Measurements from ENCODE around the gene PTP4A2.

DNA sequence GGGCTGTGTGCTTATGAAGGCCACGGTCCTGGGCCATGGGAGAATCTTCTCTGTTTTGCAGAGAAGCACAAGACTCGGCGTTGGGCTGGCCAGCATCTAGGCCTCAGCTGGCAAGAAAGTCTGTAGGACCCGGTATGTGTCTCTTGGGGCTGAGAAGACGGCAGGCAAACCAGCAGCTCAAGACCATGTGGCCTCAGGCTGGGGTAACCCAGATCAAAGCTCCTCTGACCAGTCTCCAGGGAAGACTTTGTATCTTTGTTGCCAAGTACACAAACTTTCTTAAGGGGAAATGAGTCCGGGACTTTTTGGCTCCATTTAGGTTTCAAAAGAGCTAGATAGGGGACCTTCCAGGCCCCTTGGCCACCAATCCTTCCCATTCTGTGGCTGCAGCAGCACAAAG, 60.1 kb downstream of the PTP4A2 start:
- TF ChIP-seq, protein P1, sequence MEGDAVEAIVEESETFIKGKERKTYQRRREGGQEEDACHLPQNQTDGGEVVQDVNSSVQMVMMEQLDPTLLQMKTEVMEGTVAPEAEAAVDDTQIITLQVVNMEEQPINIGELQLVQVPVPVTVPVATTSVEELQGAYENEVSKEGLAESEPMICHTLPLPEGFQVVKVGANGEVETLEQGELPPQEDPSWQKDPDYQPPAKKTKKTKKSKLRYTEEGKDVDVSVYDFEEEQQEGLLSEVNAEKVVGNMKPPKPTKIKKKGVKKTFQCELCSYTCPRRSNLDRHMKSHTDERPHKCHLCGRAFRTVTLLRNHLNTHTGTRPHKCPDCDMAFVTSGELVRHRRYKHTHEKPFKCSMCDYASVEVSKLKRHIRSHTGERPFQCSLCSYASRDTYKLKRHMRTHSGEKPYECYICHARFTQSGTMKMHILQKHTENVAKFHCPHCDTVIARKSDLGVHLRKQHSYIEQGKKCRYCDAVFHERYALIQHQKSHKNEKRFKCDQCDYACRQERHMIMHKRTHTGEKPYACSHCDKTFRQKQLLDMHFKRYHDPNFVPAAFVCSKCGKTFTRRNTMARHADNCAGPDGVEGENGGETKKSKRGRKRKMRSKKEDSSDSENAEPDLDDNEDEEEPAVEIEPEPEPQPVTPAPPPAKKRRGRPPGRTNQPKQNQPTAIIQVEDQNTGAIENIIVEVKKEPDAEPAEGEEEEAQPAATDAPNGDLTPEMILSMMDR (IDR thresholded peaks at IDR 0.05), result no peak
- TF ChIP-seq POLR2A (IDR thresholded peaks at IDR 0.05), result no peak

All from adrenal gland (tissue), 5 donors.